KOPT-K1 (cell line): ENCODE measurements around the gene OPCML.
"Not testable (repeated sequence)": the region's sequence is repeated elsewhere in the genome, so short reads cannot be mapped to it uniquely, and the experiment has no call there.

Source experiments
- H3K27ac ChIP-seq: fragments of 200-600 bp; sonication (generic); 2 replicates; pipeline ENCODE4 v1.5.1; 2016; ENCODE audit warnings: antibody characterized with exemption, mild to moderate bottlenecking, low read depth, low read length; ENCODE audit not compliant: poor library complexity, severe bottlenecking
- H3K36me3 ChIP-seq: fragments of 200-600 bp; sonication (generic); 2 replicates; pipeline ENCODE4 v1.5.1; 2017; ENCODE audit warnings: antibody characterized with exemption, mild to moderate bottlenecking, low read length, moderate library complexity; ENCODE audit not compliant: insufficient read depth
- H3K9me3 ChIP-seq: fragments of 200-600 bp; sonication (generic); 2 replicates; pipeline ENCODE4 v1.5.1; 2017; ENCODE audit warnings: antibody characterized with exemption, low read length, mild to moderate bottlenecking; ENCODE audit not compliant: insufficient read depth, poor library complexity, severe bottlenecking

OPCML gene

GRCh38 chr11:132409573-132410355 lies 1122.5 kb downstream of the OPCML start:
- H3K27ac ChIP-seq: no peak overlapping the region
- no peaks in the 10 kb centered on the region for H3K36me3 ChIP-seq
- H3K9me3 ChIP-seq: no peaks in the 10 kb centered on the region

DNA sequence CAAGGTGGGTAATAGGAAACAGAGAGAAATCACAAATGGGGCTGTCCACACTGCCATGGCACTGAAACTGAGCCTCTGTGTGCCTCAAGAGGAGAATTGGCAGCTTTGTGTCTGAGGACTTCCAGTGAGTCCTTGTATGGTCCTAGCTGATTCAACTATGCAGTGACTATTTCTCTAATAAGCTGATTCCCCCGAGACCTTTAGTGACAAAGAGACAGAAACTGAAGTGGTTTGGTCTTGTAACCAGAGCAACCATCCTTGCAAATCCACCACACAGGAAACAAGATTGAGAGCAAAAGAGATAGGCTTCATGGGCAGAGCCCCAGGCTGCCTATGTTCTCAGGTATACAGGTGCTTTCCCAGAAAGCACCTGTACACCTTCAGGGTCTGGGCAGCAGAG lies 1123.4 kb downstream of the OPCML start:
- no peaks in the 10 kb centered on the region for H3K36me3 ChIP-seq
- H3K27ac ChIP-seq: no peak overlapping the region
- no peaks in the 10 kb centered on the region for H3K9me3 ChIP-seq

DNA sequence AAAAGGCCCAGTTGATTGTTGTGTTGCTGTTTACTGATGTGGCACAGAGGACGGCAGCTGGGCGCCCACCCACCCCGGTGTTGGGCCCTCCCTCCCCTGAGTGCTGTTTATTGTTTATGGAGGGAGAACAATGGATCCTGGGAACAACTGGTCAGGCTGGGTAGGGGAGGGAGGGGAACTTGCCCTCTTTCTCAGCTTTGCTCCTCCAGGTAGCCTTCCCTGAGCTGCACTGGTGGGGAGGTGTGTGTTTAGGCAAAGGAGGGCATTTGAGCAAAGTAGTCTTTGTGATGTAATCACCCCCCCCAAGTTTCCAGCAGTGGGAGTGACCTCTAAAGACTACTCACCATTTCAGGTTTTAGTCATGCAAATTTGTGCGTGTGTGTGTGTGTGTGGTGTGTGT lies 1126.6 kb downstream of the OPCML start:
- no peaks in the 10 kb centered on the region for H3K9me3 ChIP-seq
- H3K36me3 ChIP-seq: no peaks in the 10 kb centered on the region
- H3K27ac ChIP-seq: no peak overlapping the region

DNA sequence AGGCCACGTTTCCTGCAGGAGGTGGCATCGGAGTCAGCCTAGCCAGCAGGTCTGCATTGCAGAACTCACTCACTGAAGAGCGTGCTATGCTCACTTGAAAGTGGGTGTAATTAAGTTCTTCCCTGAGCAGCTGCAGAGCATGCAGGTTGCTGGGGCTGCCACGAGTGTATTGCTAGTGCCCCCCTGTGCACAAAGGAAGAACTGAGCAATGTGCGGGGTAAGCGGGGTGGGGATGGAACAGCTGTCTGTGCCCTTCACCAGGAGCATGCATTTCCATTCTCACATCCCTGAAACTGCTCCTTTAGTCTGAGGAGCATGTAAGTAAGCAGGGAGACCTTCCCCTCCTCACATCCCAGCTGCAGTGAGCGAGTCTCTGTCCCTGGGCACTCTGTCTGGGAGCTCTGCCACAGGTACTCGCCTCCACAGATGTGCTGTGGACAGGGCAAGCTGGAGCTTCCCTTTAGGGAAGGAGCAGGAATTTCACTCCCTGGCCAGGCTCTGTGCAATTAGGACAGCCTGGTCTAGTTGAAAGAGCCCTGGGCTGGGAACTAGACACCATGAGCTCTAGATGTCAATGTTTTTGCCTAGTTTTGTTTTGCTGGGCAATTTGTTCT lies 1130.1 kb downstream of the OPCML start:
- Histone ChIP-seq H3K9me3 (no peaks in the 10 kb centered on the region), H3K27ac (no peak overlapping the region), H3K36me3 (no peaks in the 10 kb centered on the region)

GRCh38 chr11:132396318-132396717 lies 1136.0 kb downstream of the OPCML start:
- no peaks in the 10 kb centered on the region for H3K9me3 ChIP-seq
- H3K36me3 ChIP-seq: no peaks in the 10 kb centered on the region

GRCh38 chr11:132395434-132395833 lies 1136.9 kb downstream of the OPCML start:
- no peaks in the 10 kb centered on the region for H3K9me3 ChIP-seq
- H3K27ac ChIP-seq: no peak overlapping the region
- no peaks in the 10 kb centered on the region for H3K36me3 ChIP-seq

More at GRCh38 chr11:132396318-132396717, 1136.0 kb downstream of the OPCML start:
- H3K27ac ChIP-seq: no peak overlapping the region

DNA sequence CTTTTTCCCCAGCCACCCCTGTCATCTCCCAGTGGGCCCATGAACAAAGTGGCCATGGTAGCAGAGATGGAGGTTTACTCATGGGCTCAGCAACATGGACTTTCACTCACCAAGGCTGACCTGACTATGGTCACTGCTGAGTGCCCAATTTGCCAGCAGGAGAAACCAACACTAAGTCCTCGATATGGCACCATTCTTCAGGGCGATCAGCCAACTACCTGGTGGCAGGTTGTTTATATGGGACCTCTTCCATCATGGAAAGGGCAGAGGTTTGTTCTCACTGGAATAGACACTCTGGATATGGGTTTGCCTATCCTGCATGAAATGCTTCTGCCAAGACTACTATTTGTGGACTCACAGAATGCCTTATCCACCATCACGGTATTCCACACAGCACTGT lies 1152.8 kb downstream of the OPCML start:
- H3K9me3 ChIP-seq: no peaks in the 10 kb centered on the region
- no peaks in the 10 kb centered on the region for H3K36me3 ChIP-seq
- no peak overlapping the region for H3K27ac ChIP-seq

GRCh38 chr11:132373405-132374143 lies 1158.7 kb downstream of the OPCML start:
- no peak overlapping the region for H3K27ac ChIP-seq
- no peaks in the 10 kb centered on the region for H3K36me3 ChIP-seq
- no peaks in the 10 kb centered on the region for H3K9me3 ChIP-seq

DNA sequence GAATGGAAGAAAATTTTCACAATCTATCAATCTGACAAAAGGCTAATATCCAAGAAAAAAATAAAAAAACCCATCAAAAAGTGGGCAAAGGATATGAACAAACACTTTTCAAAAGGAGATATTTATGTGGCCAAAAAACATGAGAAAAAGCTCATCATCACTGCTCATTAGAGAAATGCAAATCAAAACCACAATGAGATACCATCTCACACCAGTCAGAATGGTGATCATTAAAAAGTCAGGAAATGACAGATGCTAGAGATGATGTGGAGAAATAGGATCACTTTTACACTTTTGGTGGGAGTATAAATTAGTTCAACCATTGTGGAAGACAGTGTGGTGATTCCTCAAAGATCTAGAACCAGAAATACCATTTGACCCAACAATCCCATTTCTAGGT lies 1162.2 kb downstream of the OPCML start:
- H3K36me3 ChIP-seq: not testable (repeated sequence)

DNA sequence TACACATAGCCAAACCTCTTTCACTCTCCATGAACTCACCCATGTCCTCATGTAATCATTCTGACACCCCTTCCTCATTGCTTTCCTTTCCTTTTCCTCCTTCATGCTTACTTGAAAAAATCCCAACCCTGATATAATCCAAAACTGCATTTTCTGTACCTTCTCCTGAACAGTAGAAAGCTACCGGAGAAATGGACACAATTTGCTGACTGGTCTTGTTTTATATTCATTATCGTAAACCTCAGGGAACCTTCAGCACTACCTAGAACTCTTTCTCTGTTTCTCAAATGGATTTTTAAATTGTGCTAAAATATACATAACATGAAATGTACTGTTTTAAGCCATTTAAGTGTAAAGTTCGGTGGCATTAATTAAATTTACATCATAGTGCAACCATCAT lies 1165.0 kb downstream of the OPCML start:
- Histone ChIP-seq H3K36me3 (no peaks in the 10 kb centered on the region), H3K9me3 (no peaks in the 10 kb centered on the region), H3K27ac (no peak overlapping the region)

More for the DNA sequence above, 1162.2 kb downstream of the OPCML start:
- H3K9me3 ChIP-seq, H3K27ac ChIP-seq: not testable (repeated sequence)

GRCh38 chr11:132365650-132366049 lies 1166.7 kb downstream of the OPCML start:
- H3K9me3 ChIP-seq: no peaks in the 10 kb centered on the region
- H3K27ac ChIP-seq: no peak overlapping the region
- H3K36me3 ChIP-seq: no peaks in the 10 kb centered on the region
